Astrocyte of the spinal cord (primary cell): ENCODE results near the gene CTNND1.
"Not testable (repeated sequence)": the region's sequence is repeated elsewhere in the genome, so short reads cannot be mapped to it uniquely, and the experiment has no call there.

ENCODE experiments used
- DNase-seq: peaks from one replicate; pipeline ENCODE4 v3.0.0; 2011; ENCODE audit warnings: low read depth, low spot score
- H3K4me3 ChIP-seq: 2 replicates; pipeline ENCODE4 v1.5.1; 2011; ENCODE audit warnings: low read depth, mild to moderate bottlenecking, low read length, moderate library complexity
- CTCF ChIP-seq: IDR thresholded peaks from 2 replicates; pipeline ENCODE4 v1.5.1; 2012; ENCODE audit warnings: low read depth, mild to moderate bottlenecking, low read length, inconsistent platforms
- in situ Hi-C: cut with HindIII; loops from 2 replicates; pipeline ENCODE4 v1.10.0; 2017; ENCODE audit warnings: low sequenced_read_pairs

Gene CTNND1

GRCh38 chr11:57761301-57762234 is at the start of gene CTNND1:
TSS of gene CTNND1 (plus strand) at chr11:57761802. CDS start at chr11:57791479, 29,677 bp downstream.
- in situ Hi-C loops: no loop called here
- peak within 1 kb of the TSS; percentile 96 for H3K4me3 ChIP-seq
- TF ChIP-seq CTCF: peak; percentile 11
- peak; percentile 99 for DNase-seq

GRCh38 chr11:57712256-57713150 is 49.1 kb upstream of the CTNND1 start, which contains the start of gene TMX2:
TSS of gene TMX2 (plus strand) at chr11:57712593. CDS start at chr11:57712619, 26 bp downstream.
- DNase-seq: peak; percentile 100
- in situ Hi-C loops: no loop called here
- TF ChIP-seq CTCF: no peak

DNA sequence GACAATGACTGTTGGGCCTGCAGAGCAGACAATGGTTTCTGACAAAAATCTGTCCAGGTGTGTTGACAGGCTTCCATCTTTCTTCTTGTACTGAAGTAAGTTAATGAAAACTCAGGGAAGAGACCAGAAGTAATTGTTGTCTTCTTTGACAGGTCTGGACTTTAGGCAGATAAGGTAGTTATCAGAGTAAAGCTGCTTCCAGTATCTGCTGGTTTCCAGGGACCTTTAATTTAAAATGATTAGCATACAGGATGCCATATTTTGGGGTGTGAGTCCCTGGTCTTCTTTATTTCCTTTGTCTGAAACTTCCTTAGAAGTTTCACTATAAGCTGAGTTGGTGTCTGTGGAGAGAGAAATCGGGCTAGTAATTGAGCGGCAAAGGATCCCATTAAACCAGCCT is 47.8 kb upstream of the CTNND1 start:
- no peak for DNase-seq
- TF ChIP-seq CTCF: no peak
- peak overlapping the region; percentile 96 for H3K4me3 ChIP-seq
- in situ Hi-C loops: no loop called here

More at GRCh38 chr11:57712256-57713150, 49.1 kb upstream of the CTNND1 start, which contains the start of gene TMX2:
- peak within 1 kb of the TSS; percentile 96 for H3K4me3 ChIP-seq

- H3K4me3 ChIP-seq, DNase-seq, in situ Hi-C loops: not testable (repeated sequence)
These were observed 44.9 kb upstream of the CTNND1 start for GRCh38 chr11:57716726-57717125.

DNA sequence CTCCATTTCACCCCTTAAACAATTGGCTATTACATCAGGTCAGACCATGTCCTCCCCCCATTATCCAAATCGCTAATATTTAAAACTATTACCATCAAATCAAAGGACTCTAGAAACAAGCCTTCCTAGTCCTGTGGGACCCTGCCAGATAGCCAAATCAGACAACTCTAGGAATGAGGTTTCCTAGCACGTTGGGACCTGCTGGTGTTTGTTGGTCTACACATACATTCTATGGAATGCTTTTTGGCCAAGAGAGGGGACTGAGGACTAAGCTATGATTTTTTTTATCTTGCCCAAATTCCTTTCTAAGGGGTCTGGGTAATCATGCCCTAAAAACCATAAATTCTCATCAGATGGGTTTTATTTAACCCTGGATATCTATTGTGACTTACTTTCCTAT is 34.4 kb upstream of the CTNND1 start:
- no peak overlapping the region for H3K4me3 ChIP-seq
- TF ChIP-seq CTCF: no peak
- in situ Hi-C loops: no loop called here
- no peak for DNase-seq

DNA sequence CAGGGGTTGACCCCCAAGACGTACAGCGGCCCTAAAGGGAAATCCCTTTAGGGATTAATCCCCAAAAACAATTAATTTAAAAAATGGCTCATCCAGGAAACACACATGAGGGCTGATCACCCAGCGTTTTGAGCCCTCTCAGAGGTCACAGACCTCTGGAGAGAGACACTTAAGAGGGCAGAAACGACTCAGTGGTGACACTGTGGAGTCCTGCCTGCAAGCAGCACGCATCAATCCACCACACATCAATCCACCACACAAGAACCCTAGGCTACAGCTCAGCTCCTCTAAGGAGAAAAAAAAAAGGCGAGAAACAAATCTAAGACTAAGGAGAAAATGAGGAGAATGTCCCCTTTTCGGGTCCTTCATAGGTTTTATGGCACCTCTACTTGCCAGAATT is 32.8 kb upstream of the CTNND1 start:
- H3K4me3 ChIP-seq: no peak overlapping the region
- in situ Hi-C loops: no loop called here
- TF ChIP-seq CTCF: no peak
- no peak for DNase-seq
